Measurements from ENCODE around the gene SORCS2.

Gene SORCS2

DNA sequence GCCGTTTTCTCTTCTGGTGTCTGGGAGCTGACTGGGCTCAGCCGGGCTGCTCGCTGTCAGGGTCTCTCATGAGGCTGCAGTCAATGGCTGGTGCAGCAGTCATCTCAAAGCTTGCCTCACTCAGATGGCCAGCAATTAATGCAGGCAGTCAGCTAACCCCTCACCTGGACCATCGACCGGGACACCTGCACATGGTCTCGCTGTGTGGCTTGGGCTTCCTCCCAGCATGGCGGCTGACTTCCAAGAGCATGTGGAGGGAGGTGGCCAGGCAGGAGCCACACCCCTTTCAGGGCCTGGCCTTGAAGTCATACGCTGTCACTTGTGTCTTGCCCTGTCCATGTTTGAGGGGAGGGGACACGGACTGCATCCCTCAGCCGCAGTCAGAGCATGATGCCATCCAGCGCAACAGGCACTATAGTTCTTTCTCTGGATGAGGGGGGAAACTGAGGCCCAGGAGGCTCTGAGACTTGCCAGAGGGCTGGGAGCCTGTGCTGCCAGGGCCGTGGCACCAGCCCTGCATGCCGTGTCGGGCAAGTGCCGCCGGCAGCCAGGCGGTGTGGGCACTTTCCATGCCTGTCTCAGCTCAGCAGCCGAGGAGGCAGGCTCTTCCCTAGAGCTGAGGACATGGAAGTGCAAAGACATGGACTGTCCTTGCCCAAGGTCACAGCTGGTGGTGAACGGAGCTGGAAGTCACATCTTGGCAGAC is 545.6 kb downstream of the SORCS2 start:
- TF ChIP-seq ZNF394 (tag by site-specific recombination; IDR thresholded peaks at IDR 0.05; ENCODE audit: borderline replicate concordance) (no peak), ZNF530 (tag by site-specific recombination; IDR thresholded peaks at IDR 0.05; ENCODE audit: low read depth) (no peak), ZNF555 (tag by site-specific recombination; conservative IDR thresholded peaks at IDR 0.05) (no peak), ZNF23 (tag by site-specific recombination; IDR thresholded peaks at IDR 0.05; ENCODE audit: borderline replicate concordance) (no peak), SALL2 (tag by site-specific recombination; IDR thresholded peaks at IDR 0.05; ENCODE audit: borderline replicate concordance) (no peak), YY2 (tag by site-specific recombination; IDR thresholded peaks at IDR 0.05) (no peak), TRIM28 (IDR thresholded peaks at IDR 0.05; ENCODE audit: borderline replicate concordance, low read length) (no peak), ZNF146 (tag by site-specific recombination; IDR thresholded peaks at IDR 0.05) (no peak), IKZF3 (tag by site-specific recombination; IDR thresholded peaks at IDR 0.05) (no peak)
- TF ChIP-seq, protein P1, sequence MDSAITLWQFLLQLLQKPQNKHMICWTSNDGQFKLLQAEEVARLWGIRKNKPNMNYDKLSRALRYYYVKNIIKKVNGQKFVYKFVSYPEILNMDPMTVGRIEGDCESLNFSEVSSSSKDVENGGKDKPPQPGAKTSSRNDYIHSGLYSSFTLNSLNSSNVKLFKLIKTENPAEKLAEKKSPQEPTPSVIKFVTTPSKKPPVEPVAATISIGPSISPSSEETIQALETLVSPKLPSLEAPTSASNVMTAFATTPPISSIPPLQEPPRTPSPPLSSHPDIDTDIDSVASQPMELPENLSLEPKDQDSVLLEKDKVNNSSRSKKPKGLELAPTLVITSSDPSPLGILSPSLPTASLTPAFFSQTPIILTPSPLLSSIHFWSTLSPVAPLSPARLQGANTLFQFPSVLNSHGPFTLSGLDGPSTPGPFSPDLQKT (IDR thresholded peaks at IDR 0.05; ENCODE audit: borderline replicate concordance, low read depth, low read length): no peak
- TF ChIP-seq, protein P2, sequence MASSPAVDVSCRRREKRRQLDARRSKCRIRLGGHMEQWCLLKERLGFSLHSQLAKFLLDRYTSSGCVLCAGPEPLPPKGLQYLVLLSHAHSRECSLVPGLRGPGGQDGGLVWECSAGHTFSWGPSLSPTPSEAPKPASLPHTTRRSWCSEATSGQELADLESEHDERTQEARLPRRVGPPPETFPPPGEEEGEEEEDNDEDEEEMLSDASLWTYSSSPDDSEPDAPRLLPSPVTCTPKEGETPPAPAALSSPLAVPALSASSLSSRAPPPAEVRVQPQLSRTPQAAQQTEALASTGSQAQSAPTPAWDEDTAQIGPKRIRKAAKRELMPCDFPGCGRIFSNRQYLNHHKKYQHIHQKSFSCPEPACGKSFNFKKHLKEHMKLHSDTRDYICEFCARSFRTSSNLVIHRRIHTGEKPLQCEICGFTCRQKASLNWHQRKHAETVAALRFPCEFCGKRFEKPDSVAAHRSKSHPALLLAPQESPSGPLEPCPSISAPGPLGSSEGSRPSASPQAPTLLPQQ (tag by site-specific recombination; IDR thresholded peaks at IDR 0.05): no peak
- TF ChIP-seq, protein P3, sequence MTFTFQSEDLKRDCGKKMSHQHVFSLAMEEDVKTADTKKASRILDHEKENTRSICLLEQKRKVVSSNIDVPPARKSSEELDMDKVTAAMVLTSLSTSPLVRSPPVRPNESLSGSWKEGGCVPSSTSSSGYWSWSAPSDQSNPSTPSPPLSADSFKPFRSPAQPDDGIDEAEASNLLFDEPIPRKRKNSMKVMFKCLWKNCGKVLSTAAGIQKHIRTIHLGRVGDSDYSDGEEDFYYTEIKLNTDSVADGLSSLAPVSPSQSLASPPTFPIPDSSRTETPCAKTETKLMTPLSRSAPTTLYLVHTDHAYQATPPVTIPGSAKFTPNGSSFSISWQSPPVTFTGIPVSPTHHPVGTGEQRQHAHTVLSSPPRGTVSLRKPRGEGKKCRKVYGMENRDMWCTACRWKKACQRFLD (tag by site-specific recombination; IDR thresholded peaks at IDR 0.05): no peak
- CTCF ChIA-PET: no interaction called here

DNA sequence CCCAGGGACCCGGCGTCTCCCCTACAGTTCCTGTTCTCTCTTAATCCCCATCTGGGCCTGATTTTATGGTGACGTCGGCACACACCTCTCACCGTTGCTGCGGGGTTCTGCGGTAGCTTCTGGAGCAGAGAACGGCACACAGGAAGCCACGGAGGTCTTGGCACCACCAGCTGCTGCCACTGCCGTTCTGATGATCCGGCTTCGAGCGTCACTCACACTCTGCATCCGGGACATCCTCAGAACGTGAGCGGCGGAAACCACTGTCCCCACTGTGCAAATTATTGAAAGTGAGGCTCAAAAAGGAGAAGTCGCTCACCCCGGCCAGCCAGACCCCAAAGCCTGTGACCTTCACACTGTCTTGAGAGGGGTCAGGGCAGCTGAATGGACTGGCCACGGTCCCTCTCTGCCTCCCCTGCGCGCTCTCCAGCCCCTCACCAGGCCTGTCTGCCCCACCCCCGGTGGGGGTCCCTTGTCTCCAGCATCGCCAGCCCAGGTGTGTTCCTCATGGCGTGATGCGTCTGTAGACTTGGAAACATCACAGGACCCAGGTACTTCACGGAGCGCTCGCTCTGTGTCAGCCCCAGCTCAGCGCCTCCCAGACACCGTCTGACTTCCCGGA is 546.2 kb downstream of the SORCS2 start:
- no peak for TF ChIP-seq ZNF76 (tag by site-specific recombination; IDR thresholded peaks at IDR 0.05; ENCODE audit: borderline replicate concordance, low read depth)
- no peak for TF ChIP-seq YY2 (tag by site-specific recombination; IDR thresholded peaks at IDR 0.05)
- no peak for TF ChIP-seq WT1 (tag by site-specific recombination; IDR thresholded peaks at IDR 0.05)
- no peak for TF ChIP-seq ZNF837 (tag by site-specific recombination; IDR thresholded peaks at IDR 0.05)
- TF ChIP-seq ZSCAN30 (tag by site-specific recombination; IDR thresholded peaks at IDR 0.05): no peak
- TF ChIP-seq ZNF350 (tag by site-specific recombination; IDR thresholded peaks at IDR 0.05): no peak
- no peak for TF ChIP-seq SP3 (tag by site-specific recombination; IDR thresholded peaks at IDR 0.05)
- no peak for TF ChIP-seq ZNF654 (tag by site-specific recombination; IDR thresholded peaks at IDR 0.05; ENCODE audit: low read depth)
- CTCF ChIA-PET: no interaction called here
- no peak overlapping the region for H3K4me3 ChIP-seq (ENCODE audit: low read depth, low read length)
- H3K4me1 ChIP-seq (ENCODE audit: control insufficient read depth, insufficient read depth, low read length): no peaks in the 10 kb centered on the region
- H3K36me3 ChIP-seq (ENCODE audit: control insufficient read depth in 2 of 2, insufficient read depth in 1 of 2, low read length in 2 of 2): no peaks in the 10 kb centered on the region
- H3K27ac ChIP-seq (ENCODE audit: extremely low read depth, low read depth, low read length): no peak overlapping the region
- no peaks in the 10 kb centered on the region for H3K9me3 ChIP-seq (ENCODE audit: control insufficient read depth, insufficient read depth, low read depth, low read length)
- POLR2A ChIA-PET: no interaction called here

More for the DNA sequence above, 545.6 kb downstream of the SORCS2 start:
- H3K9me3 ChIP-seq (ENCODE audit: control insufficient read depth, insufficient read depth, low read depth, low read length): no peaks in the 10 kb centered on the region
- no peak overlapping the region for H3K27ac ChIP-seq (ENCODE audit: extremely low read depth, low read depth, low read length)
- H3K4me3 ChIP-seq (ENCODE audit: low read depth, low read length): no peak overlapping the region
- POLR2A ChIA-PET: no interaction called here
- no peaks in the 10 kb centered on the region for H3K4me1 ChIP-seq (ENCODE audit: control insufficient read depth, insufficient read depth, low read length)
- H3K36me3 ChIP-seq (ENCODE audit: control insufficient read depth in 2 of 2, insufficient read depth in 1 of 2, low read length in 2 of 2): no peaks in the 10 kb centered on the region

Measured in HEK293 (cell line).